OCI-LY1 (cell line): ENCODE data around the gene LYRM9.

Source experiments
- H2AFZ ChIP-seq: fragments of 200-600 bp; sonication (generic), shearing (Covaris generic); 2 replicates; pipeline ENCODE4 v1.6.0; 2014; ENCODE audit warnings: antibody characterized with exemption, mild to moderate bottlenecking, low read length
- H3F3A ChIP-seq: fragments of 200-600 bp; sonication (generic), shearing (Covaris generic); 2 replicates; pipeline ENCODE4 v1.6.0; 2014; ENCODE audit warnings: mild to moderate bottlenecking, antibody characterized with exemption, low read length, moderate library complexity; ENCODE audit not compliant: insufficient read depth
- H3K27ac ChIP-seq: fragments of 200-600 bp; sonication (generic); 2 replicates; pipeline ENCODE4 v1.5.1; 2014; ENCODE audit warnings: low read length, mixed run types, mild to moderate bottlenecking, low read depth; ENCODE audit not compliant: poor library complexity, severe bottlenecking
- H3K27me3 ChIP-seq: fragments of 200-600 bp; sonication (generic); 2 replicates; pipeline ENCODE4 v1.6.0; 2014; ENCODE audit warnings: antibody characterized with exemption, mild to moderate bottlenecking, low read length, moderate library complexity; ENCODE audit not compliant: insufficient read depth
- H3K36me3 ChIP-seq: fragments of 200-600 bp; sonication (generic); 2 replicates; pipeline ENCODE4 v1.6.1; 2014; ENCODE audit warnings: mild to moderate bottlenecking, antibody characterized with exemption, low read length, moderate library complexity, mixed read lengths; ENCODE audit not compliant: insufficient read depth
- H3K4me1 ChIP-seq: fragments of 200-600 bp; sonication (generic); 2 replicates; pipeline ENCODE4 v1.5.1; 2014; ENCODE audit warnings: mild to moderate bottlenecking, low read length, moderate library complexity; ENCODE audit not compliant: insufficient read depth, severe bottlenecking
- H3K4me2 ChIP-seq: fragments of 200-600 bp; sonication (generic), shearing (Covaris generic); 2 replicates; pipeline ENCODE4 v1.6.1; 2014; ENCODE audit warnings: low read length
- H3K4me3 ChIP-seq: fragments of 200-600 bp; sonication (generic); 2 replicates; pipeline ENCODE4 v1.5.1; 2014; ENCODE audit warnings: low read length, low read depth, mild to moderate bottlenecking, mixed read lengths; ENCODE audit not compliant: poor library complexity, severe bottlenecking
- H3K79me2 ChIP-seq: fragments of 200-600 bp; shearing (Covaris generic); 2 replicates; pipeline ENCODE4 v1.6.1; 2016; ENCODE audit warnings: mixed run types, low read length, mixed read lengths; ENCODE audit not compliant: insufficient read depth
- H3K9ac ChIP-seq: fragments of 200-600 bp; sonication (generic), shearing (Covaris generic); 2 replicates; pipeline ENCODE4 v1.6.1; 2014; ENCODE audit warnings: mild to moderate bottlenecking, low read length, mixed read lengths
- H3K9me2 ChIP-seq: fragments of 200-600 bp; sonication (generic), shearing (Covaris generic); 2 replicates; pipeline ENCODE4 v1.6.1; 2014; ENCODE audit warnings: low read depth, mild to moderate bottlenecking, low read length, mixed read lengths
- H3K9me3 ChIP-seq: fragments of 200-600 bp; shearing (Covaris generic); 2 replicates; pipeline ENCODE4 v1.6.1; 2014; ENCODE audit warnings: low read length, mixed read lengths
- H4K20me1 ChIP-seq: fragments of 200-600 bp; sonication (generic), shearing (Covaris generic); 2 replicates; pipeline ENCODE4 v1.6.0; 2016; ENCODE audit warnings: mild to moderate bottlenecking, low read length; ENCODE audit not compliant: insufficient read depth
- CTCF ChIP-seq: fragments of 200-600 bp; sonication (generic), shearing (Covaris generic); IDR thresholded peaks from 2 replicates; pipeline ENCODE4 v1.5.1; 2017; ENCODE audit warnings: mild to moderate bottlenecking, antibody characterized with exemption, low read length, moderate library complexity, mixed read lengths
- EZH2 ChIP-seq: fragments of 200-600 bp; sonication (generic), shearing (Covaris generic); IDR thresholded peaks from 2 replicates; pipeline ENCODE4 v1.8.0; 2017; ENCODE audit warnings: borderline replicate concordance, mixed run types, mild to moderate bottlenecking, antibody characterized with exemption, low read length, moderate library complexity, mixed read lengths

LYRM9 gene

GRCh38 chr17:27855454-27855853 lies 37.7 kb downstream of the LYRM9 start:
- H3K4me2 ChIP-seq: no peak overlapping the region

GRCh38 chr17:27854163-27854562 lies 39.0 kb downstream of the LYRM9 start:
- Histone ChIP-seq H3K9ac (no peak overlapping the region), H3K9me3 (no peaks in the 10 kb centered on the region), H3K36me3 (no peaks in the 10 kb centered on the region), H3K4me1 (no peaks in the 10 kb centered on the region), H3K4me3 (no peak overlapping the region), H3F3A (no peaks in the 10 kb centered on the region), H3K79me2 (no peaks in the 10 kb centered on the region), H3K27me3 (no peaks in the 10 kb centered on the region), H3K4me2 (no peak overlapping the region), H2AFZ (no peak overlapping the region), H3K27ac (no peak overlapping the region), H3K9me2 (no peaks in the 10 kb centered on the region), H4K20me1 (no peaks in the 10 kb centered on the region)
- TF ChIP-seq EZH2 (no peak), CTCF (no peak)

More at GRCh38 chr17:27855454-27855853, 37.7 kb downstream of the LYRM9 start:
- H3K4me3 ChIP-seq: no peak overlapping the region
- H3F3A ChIP-seq: no peaks in the 10 kb centered on the region
- no peak overlapping the region for H2AFZ ChIP-seq
- TF ChIP-seq CTCF: no peak
- no peak overlapping the region for H3K9ac ChIP-seq
- H3K27me3 ChIP-seq: no peaks in the 10 kb centered on the region
- no peaks in the 10 kb centered on the region for H4K20me1 ChIP-seq
- H3K9me2 ChIP-seq: no peaks in the 10 kb centered on the region
- no peak overlapping the region for H3K27ac ChIP-seq
- no peaks in the 10 kb centered on the region for H3K36me3 ChIP-seq
- H3K4me1 ChIP-seq: no peaks in the 10 kb centered on the region
- H3K9me3 ChIP-seq: no peaks in the 10 kb centered on the region
- no peaks in the 10 kb centered on the region for H3K79me2 ChIP-seq

GRCh38 chr17:27853091-27853490 lies 40.1 kb downstream of the LYRM9 start:
- Histone ChIP-seq H3K4me1 (no peaks in the 10 kb centered on the region), H3K36me3 (no peaks in the 10 kb centered on the region), H3K9me2 (no peaks in the 10 kb centered on the region), H3K4me3 (no peak overlapping the region), H3K27me3 (no peaks in the 10 kb centered on the region), H4K20me1 (no peaks in the 10 kb centered on the region), H2AFZ (no peak overlapping the region), H3K79me2 (no peaks in the 10 kb centered on the region), H3K9ac (no peak overlapping the region), H3K27ac (no peak overlapping the region), H3F3A (no peaks in the 10 kb centered on the region), H3K4me2 (no peak overlapping the region), H3K9me3 (no peaks in the 10 kb centered on the region)
- TF ChIP-seq EZH2 (no peak), CTCF (no peak)
